H9 (cell line): ENCODE results near the gene PRMT2. TPM values are rescaled to one million over a fixed set of nuclear protein-coding genes. Genes with fewer than 3 reads are reported as not detected.

Experiments used
- DNase-seq: peaks from one replicate; pipeline ENCODE4 v3.0.0-alpha.2; 2017
- H2AFZ ChIP-seq: one replicate; pipeline ENCODE4 v1.6.1; 2013; ENCODE audit warnings: mild to moderate bottlenecking, low read length, control low read depth, moderate library complexity
- H2AK5ac ChIP-seq: 2 replicates; pipeline ENCODE4 v1.6.1; 2013; ENCODE audit warnings: low read length, control low read depth, mixed read lengths; ENCODE audit not compliant: insufficient read length
- H2BK120ac ChIP-seq: one replicate; pipeline ENCODE4 v1.6.1; 2013; ENCODE audit warnings: low read depth, mild to moderate bottlenecking, low read length, control low read depth, inconsistent platforms; ENCODE audit not compliant: poor library complexity, severe bottlenecking
- H2BK12ac ChIP-seq: 2 replicates; pipeline ENCODE4 v1.6.1; 2013; ENCODE audit warnings: low read length, control low read depth, mixed read lengths, low read depth; ENCODE audit not compliant: insufficient read length
- H2BK15ac ChIP-seq: 2 replicates; pipeline ENCODE4 v1.6.1; 2013; ENCODE audit warnings: low read depth, low read length, control low read depth
- H2BK20ac ChIP-seq: one replicate; pipeline ENCODE4 v1.6.1; 2013; ENCODE audit warnings: low read depth, mild to moderate bottlenecking, low read length, control low read depth, inconsistent platforms; ENCODE audit not compliant: poor library complexity, severe bottlenecking
- H2BK5ac ChIP-seq: 2 replicates; pipeline ENCODE4 v1.6.1; 2013; ENCODE audit warnings: low read length, control low read depth, mixed read lengths; ENCODE audit not compliant: insufficient read length
- H3K14ac ChIP-seq: 2 replicates; pipeline ENCODE4 v1.6.1; 2013; ENCODE audit warnings: low read length, control low read depth; ENCODE audit not compliant: insufficient read depth
- H3K18ac ChIP-seq: 2 replicates; pipeline ENCODE4 v1.6.1; 2013; ENCODE audit warnings: low read depth, mild to moderate bottlenecking, mixed read lengths, low read length, control low read depth; ENCODE audit not compliant: insufficient read length
- H3K23ac ChIP-seq: 2 replicates; pipeline ENCODE4 v1.6.1; 2013; ENCODE audit warnings: low read length, control low read depth, mixed read lengths, low read depth; ENCODE audit not compliant: insufficient read length
- H3K23me2 ChIP-seq: 2 replicates; pipeline ENCODE4 v1.6.1; 2013; ENCODE audit warnings: low read depth, mild to moderate bottlenecking, mixed read lengths, low read length, control low read depth; ENCODE audit not compliant: insufficient read length, poor library complexity, severe bottlenecking
- H3K27ac ChIP-seq: 2 replicates; pipeline ENCODE4 v1.5.1; 2013; ENCODE audit warnings: low read length, control low read depth, mixed read lengths, low read depth; ENCODE audit not compliant: insufficient read length
- H3K27me3 ChIP-seq: 2 replicates; pipeline ENCODE4 v1.6.1; 2013; ENCODE audit warnings: low read length, control low read depth, inconsistent platforms; ENCODE audit not compliant: insufficient read depth
- H3K4ac ChIP-seq: 2 replicates; pipeline ENCODE4 v1.6.1; 2013; ENCODE audit warnings: low read depth, mild to moderate bottlenecking, control low read depth, inconsistent platforms, low read length, moderate library complexity
- H3K4me1 ChIP-seq: 2 replicates; pipeline ENCODE4 v1.6.1; 2013; ENCODE audit warnings: low read length, control low read depth, inconsistent platforms; ENCODE audit not compliant: insufficient read depth
- H3K4me2 ChIP-seq: 2 replicates; pipeline ENCODE4 v1.6.1; 2013; ENCODE audit warnings: low read length, control low read depth, mixed read lengths; ENCODE audit not compliant: insufficient read length, insufficient read depth
- H3K56ac ChIP-seq: 2 replicates; pipeline ENCODE4 v1.6.1; 2013; ENCODE audit warnings: low read depth, mild to moderate bottlenecking, mixed read lengths, low read length, control low read depth; ENCODE audit not compliant: insufficient read length
- H3K79me1 ChIP-seq: 2 replicates; pipeline ENCODE4 v1.6.1; 2013; ENCODE audit warnings: low read depth, mild to moderate bottlenecking, moderate library complexity, low read length, control low read depth, inconsistent platforms; ENCODE audit not compliant: insufficient read depth, poor library complexity, severe bottlenecking
- H3K79me2 ChIP-seq: 2 replicates; pipeline ENCODE4 v1.6.1; 2013; ENCODE audit warnings: low read length, control low read depth, inconsistent platforms; ENCODE audit not compliant: insufficient read depth
- H3K9ac ChIP-seq: 2 replicates; pipeline ENCODE4 v1.6.1; 2013; ENCODE audit warnings: low read length, control low read depth, mixed read lengths; ENCODE audit not compliant: insufficient read length; ENCODE audit errors: extremely low read depth
- H3K9me3 ChIP-seq: one replicate; pipeline ENCODE4 v1.6.1; 2013; ENCODE audit warnings: low read depth, low read length, inconsistent platforms; ENCODE audit not compliant: control insufficient read depth
- H3T11ph ChIP-seq: one replicate; pipeline ENCODE4 v1.6.1; 2013; ENCODE audit warnings: mild to moderate bottlenecking, low read length, control low read depth, inconsistent platforms
- H4K20me1 ChIP-seq: one replicate; pipeline ENCODE4 v1.6.1; 2013; ENCODE audit not compliant: control insufficient read depth, insufficient read length, insufficient read depth
- H4K5ac ChIP-seq: 2 replicates; pipeline ENCODE4 v1.6.1; 2013; ENCODE audit warnings: low read depth, mild to moderate bottlenecking, mixed read lengths, low read length, control low read depth; ENCODE audit not compliant: insufficient read length
- H4K8ac ChIP-seq: replicated peaks from 2 replicates; pipeline ENCODE4 v1.6.1; 2013; ENCODE audit warnings: low read length, control low read depth, mixed read lengths, low read depth; ENCODE audit not compliant: insufficient read length
- H4K91ac ChIP-seq: 2 replicates; pipeline ENCODE4 v1.6.1; 2013; ENCODE audit warnings: low read depth, mild to moderate bottlenecking, moderate library complexity, mixed read lengths, low read length, control low read depth; ENCODE audit not compliant: insufficient read length
- H3K27ac Mint-ChIP-seq, 3 experiments: 2 replicates in 2 of 3; 3 replicates in 1 of 3; pipeline ENCODE4 v1.8.0; 2020 to 2021; ENCODE audit warnings: mixed read lengths in 3 of 3, mild to moderate bottlenecking in 1 of 3, moderate library complexity in 1 of 3
- H3K27me3 Mint-ChIP-seq: 2 replicates; pipeline ENCODE4 v1.8.0; 2021; ENCODE audit warnings: low read depth, mild to moderate bottlenecking, moderate library complexity, mixed read lengths
- H3K36me3 Mint-ChIP-seq, 3 experiments: 2 replicates in 2 of 3; 3 replicates in 1 of 3; pipeline ENCODE4 v1.8.0; 2020 to 2021; ENCODE audit warnings: low read depth in 3 of 3, mixed read lengths in 3 of 3; ENCODE audit not compliant: insufficient read depth in 1 of 3
- H3K4me1 Mint-ChIP-seq, 2 experiments: 2 replicates each; pipeline ENCODE4 v1.8.0; 2020; ENCODE audit warnings: mixed read lengths in 2 of 2
- H3K4me3 Mint-ChIP-seq, 2 experiments: 2 replicates in 1 of 2; 3 replicates in 1 of 2; pipeline ENCODE4 v1.8.0; 2020 to 2021; ENCODE audit warnings: mild to moderate bottlenecking in 2 of 2, mixed read lengths in 2 of 2, moderate library complexity in 1 of 2
- H3K9me3 Mint-ChIP-seq, 2 experiments: 2 replicates in 1 of 2; 3 replicates in 1 of 2; pipeline ENCODE4 v1.8.0; 2020; ENCODE audit warnings: mild to moderate bottlenecking in 2 of 2, mixed read lengths in 2 of 2, moderate library complexity in 1 of 2
- CTCF ChIP-seq: fragments of 200-600 bp; sonication (generic); conservative IDR thresholded peaks from 3 replicates; pipeline ENCODE4 v1.8.0; 2021; ENCODE audit warnings: antibody characterized with exemption, mild to moderate bottlenecking
- WGBS: extraction: QIAGEN DNeasy Blood & Tissue Kit; methylation state at CpG from one replicate; pipeline ENCODE4 v1.1.7; 2013; ENCODE audit warnings: missing lambda C conversion rate, low lambda C conversion rate, mixed read lengths; ENCODE audit not compliant: insufficient read length; ENCODE audit errors: extremely low coverage; 5-methylcytosine and 5-hydroxymethylcytosine counted together
- total RNA-seq: library from RNA; stranded (reverse); gene quantifications from 2 replicates; pipeline ENCODE4 v1.2.1, GENCODE V29; 2021

The PRMT2 gene
- total RNA-seq, 1 experiment from 2014 or later: 53.7 TPM

- Histone ChIP-seq H3K4ac (no peak overlapping the region), H3K27ac (no peak overlapping the region), H2BK5ac (no peak overlapping the region), H3K4me2 (no peak overlapping the region), H2BK12ac (no peak overlapping the region), H3K79me2 (no peaks in the 10 kb centered on the region), H2BK120ac (no peak overlapping the region), H2BK20ac (no peak overlapping the region), H3K27me3 (no peaks in the 10 kb centered on the region), H3K56ac (no peak overlapping the region), H3K18ac (no peak overlapping the region), H3K23ac (no peak overlapping the region), H3K9ac (no peak overlapping the region), H4K8ac (no peak overlapping the region), H3K14ac (no peak overlapping the region), H3T11ph (no peak overlapping the region), H3K9me3 (no peaks in the 10 kb centered on the region), H2BK15ac (no peak overlapping the region), H2AK5ac (no peak overlapping the region), H3K23me2 (no peaks in the 10 kb centered on the region), H2AFZ (no peak overlapping the region), H4K20me1 (no peaks in the 10 kb centered on the region), H3K4me1 (no peaks in the 10 kb centered on the region), H4K91ac (no peak overlapping the region), H4K5ac (no peak overlapping the region), H3K79me1 (no peaks in the 10 kb centered on the region)
- DNase-seq: no peak
- no peak overlapping the region for H3K4me3 Mint-ChIP-seq
- H3K36me3 Mint-ChIP-seq: peaks cover 39 to 53% (median 50%) of the 10 kb centered on the region in 3 experiments
- H3K27ac Mint-ChIP-seq: no peak overlapping the region
- H3K9me3 Mint-ChIP-seq: peaks cover 7 to 16% of the 10 kb centered on the region in 2 experiments
- H3K4me1 Mint-ChIP-seq: peaks cover 2 to 3% of the 10 kb centered on the region in 2 experiments
- H3K27me3 Mint-ChIP-seq: no peaks in the 10 kb centered on the region
- no CpG with 5 or more reads among the region's 1 CpG for WGBS
- TF ChIP-seq CTCF: no peak
Observed at GRCh38 chr21:46656820-46657219, 21.3 kb downstream of the PRMT2 start.
